ENCODE data around the gene LRRC9.

GRCh38 chr14:60003991-60004390 lies 84.0 kb downstream of the LRRC9 start:
- TF ChIP-seq POLR2AphosphoS5 (IDR thresholded peaks at IDR 0.05): no peak
- TF ChIP-seq, protein P1, sequence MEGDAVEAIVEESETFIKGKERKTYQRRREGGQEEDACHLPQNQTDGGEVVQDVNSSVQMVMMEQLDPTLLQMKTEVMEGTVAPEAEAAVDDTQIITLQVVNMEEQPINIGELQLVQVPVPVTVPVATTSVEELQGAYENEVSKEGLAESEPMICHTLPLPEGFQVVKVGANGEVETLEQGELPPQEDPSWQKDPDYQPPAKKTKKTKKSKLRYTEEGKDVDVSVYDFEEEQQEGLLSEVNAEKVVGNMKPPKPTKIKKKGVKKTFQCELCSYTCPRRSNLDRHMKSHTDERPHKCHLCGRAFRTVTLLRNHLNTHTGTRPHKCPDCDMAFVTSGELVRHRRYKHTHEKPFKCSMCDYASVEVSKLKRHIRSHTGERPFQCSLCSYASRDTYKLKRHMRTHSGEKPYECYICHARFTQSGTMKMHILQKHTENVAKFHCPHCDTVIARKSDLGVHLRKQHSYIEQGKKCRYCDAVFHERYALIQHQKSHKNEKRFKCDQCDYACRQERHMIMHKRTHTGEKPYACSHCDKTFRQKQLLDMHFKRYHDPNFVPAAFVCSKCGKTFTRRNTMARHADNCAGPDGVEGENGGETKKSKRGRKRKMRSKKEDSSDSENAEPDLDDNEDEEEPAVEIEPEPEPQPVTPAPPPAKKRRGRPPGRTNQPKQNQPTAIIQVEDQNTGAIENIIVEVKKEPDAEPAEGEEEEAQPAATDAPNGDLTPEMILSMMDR (IDR thresholded peaks at IDR 0.05): no peak
- TF ChIP-seq POLR2A (IDR thresholded peaks at IDR 0.05): no peak

Data from prostate gland (tissue), 2 donors.